NCI-H146 (cell line): ENCODE results near the gene RNF32.

Experiments used
- DNase-seq: peaks from one replicate; lab custom pipeline; 2025; lab: John Stamatoyannopoulos, UW

RNF32 gene

DNA sequence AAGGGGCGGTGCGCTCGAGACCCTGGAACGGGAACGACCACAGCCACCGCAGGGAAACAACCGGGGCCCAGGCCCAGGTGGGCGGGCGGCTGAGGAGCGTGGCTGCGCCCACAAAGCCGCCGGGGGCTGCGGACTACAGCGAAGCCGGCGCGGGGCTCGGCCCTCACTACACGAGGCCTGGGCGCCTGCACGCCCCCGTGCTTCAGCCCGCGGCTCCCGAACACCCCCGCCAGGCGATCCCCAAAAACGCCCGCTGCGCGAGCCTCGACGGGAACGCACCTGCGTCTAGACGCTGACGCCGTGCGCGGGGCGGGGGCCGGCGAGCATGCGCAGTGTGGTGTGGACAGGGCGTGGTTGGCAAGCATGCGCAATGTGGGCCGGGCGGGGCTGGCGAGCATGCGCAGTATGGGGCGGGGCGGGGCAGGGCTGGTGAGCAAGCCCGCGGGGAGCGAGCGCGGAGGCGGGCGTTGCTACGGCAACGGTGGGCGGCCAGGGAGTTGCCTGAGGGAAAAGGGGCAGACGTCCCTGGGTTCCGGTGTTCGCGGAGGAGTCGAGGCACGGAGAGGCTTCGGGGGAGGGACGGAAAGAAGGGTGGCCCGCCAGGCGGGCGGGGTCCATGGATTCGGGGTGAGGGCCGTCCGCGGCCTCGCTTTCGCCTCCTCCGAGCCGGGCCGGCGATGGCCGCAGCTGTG lies at the start of gene RNF32:
Gene RNF32 (plus strand): TSS at position 518 of the 692 bp plus-strand sequence. CDS start 3,104 bp downstream, outside the sequence.
- peak; percentile 92 for DNase-seq

DNA sequence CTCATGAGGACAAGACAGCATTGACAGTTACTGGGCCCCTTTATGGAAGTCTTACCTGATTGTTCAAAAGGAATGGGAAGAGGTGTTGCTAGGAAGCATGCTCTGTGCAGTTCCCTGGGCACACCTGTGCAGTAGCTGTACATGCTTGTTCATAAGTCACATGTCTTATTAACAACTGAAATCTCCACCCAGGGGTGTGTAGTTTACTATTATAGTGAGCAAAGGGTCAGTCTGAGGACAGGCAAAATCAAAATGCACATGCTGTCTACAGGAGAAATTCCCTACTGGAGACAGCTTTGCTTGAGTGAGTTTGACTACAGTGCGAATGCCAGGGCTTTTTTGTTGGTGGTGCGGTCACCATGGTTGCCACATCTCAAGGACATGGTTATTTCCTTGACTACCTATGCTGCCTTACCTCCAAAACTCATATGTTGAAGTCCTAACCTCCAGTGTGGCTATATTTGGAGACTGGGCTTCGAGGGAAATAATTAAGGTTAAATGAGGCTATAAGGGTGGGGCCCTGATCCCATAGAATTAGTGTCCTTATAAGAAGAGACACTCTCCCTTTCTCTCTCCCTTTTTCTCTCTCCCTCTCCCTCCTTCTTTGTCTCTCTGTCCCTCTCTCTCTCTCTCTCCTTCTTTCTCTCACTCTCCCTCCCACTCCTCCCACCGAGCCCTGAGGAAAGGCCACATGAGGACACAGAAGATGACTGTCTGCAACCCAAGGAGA lies 48.3 kb upstream of the RNF32 start:
- no peak for DNase-seq

DNA sequence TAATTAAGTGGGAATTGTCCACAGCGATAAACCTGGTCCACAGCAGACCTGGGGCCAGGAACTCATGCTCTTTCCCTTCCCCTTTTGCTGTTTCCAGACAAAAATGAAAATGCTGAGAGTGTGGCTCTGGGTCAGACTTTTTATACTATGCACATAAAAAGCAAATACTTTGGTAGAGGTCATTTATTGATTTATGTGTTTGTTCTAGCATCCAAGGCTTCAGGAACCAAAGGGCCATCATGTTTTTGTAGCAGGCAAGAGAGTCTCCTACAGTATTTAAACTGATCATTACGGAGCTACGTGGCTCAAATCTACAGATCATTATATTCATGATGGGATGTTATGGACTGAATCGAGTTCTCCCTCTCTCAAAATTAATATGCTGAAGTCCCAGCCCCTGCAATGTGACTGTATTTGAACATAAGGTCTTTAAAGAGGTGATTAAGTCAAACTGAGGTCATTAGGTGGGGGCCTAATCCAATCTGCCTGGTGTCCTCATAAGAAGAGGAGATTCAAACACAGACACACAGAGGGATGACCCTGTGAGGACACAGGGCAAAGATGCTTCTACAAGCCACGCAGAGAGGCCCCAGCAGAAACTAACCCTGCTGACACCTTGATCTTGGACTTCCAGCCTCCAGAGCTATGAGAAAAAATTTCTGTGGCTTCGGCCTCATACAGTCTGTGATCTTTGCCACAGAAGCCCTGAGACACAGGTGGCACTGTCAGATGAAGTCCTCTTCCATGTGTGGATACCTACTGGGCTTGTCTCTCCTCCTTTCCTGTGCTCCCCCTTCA lies 46.1 kb upstream of the RNF32 start:
- no peak for DNase-seq

DNA sequence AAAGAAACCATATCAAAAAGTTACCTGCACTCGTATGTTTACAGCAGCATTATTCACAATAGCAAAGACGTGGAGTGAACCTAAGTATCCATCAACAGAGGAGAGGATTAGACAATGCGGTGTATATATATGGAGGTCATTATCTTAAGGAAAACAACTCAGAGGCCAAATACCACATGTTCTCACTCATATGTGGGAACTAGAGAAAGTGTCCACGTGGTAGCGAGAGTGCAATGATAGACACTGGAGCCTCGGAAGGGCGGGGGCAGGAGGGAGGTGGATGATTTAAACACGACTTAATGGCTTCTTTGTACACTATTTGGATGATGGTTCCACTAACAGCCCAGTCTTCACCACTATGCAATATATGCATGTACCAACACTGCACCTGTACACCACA lies 40.1 kb upstream of the RNF32 start:
- DNase-seq = no peak

DNA sequence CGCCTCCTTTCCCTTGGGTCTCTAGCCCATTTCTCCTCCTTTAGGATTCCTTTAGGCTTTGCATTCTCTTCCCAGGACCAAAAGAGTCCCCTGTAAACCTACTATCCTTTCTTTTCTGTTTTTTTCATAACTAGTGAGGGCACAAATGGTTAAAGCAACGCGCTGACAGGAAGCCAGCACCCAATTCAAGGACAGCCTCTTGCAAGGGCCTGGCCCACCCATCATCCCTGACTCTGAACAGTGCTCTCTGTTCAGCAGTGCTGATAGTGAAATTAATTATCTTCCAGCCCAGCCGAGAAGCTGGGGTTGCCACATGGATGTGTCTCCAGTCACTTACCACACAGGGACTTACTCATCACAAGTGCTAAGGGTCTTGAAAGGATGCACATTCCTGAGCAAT lies 38.3 kb upstream of the RNF32 start:
- DNase-seq = no peak

DNA sequence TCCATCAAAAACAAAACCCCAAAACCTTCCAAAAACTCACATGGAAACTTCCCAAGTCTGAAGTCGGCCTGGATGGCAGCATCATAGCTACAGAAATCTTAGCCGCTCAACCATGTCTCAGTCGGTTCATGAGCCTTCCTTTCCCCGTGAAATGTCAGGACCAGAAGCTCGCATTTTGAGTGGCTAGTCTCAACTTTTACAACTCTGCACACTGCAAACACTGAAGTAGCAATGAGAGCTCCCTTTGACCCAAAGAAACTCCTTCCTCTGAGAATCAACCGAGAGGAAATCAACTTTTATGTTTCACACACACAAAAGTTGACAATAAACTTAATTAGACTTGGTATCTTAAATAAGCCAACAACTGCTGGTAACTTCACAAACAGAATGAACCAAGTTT lies 37.6 kb upstream of the RNF32 start:
- no peak for DNase-seq

DNA sequence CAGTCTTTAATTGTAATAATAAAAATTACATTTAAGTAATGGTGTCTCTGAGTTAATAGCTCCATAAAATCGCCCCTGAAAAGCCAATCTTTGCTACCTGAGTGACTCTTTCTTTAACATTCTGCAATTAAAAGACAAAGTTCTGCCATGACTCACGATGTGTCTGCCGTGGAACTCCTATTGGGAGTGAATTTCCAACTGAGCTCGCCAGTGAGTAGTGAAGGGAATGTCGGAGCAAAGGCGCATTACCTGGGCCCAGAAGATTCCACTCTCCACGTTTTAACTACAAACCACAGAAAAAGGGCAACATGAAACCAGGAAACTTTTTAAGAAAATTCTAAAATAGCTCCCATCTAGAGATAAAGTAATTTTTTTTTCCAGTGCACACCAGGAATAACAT lies 36.9 kb upstream of the RNF32 start:
- DNase-seq = no peak

DNA sequence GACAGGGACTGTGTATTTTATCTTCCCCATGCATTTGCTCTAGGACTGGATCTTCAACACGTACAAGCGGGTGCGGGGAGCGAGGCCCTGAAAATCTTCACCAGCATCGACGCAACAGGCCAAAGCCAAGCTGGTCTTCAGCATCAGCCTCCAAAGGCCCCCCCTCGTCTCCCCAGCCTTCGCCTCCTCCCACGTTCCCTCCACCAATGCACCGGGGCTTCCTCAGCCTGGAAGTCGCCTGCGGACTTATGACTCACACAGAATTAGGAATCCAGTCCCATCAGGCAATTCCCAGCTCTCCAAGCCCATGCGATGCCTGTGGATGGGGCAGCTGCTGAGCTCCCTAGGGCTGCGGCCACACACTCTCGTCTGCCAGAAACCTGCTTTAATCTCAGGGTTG lies 36.3 kb upstream of the RNF32 start:
- DNase-seq = no peak

DNA sequence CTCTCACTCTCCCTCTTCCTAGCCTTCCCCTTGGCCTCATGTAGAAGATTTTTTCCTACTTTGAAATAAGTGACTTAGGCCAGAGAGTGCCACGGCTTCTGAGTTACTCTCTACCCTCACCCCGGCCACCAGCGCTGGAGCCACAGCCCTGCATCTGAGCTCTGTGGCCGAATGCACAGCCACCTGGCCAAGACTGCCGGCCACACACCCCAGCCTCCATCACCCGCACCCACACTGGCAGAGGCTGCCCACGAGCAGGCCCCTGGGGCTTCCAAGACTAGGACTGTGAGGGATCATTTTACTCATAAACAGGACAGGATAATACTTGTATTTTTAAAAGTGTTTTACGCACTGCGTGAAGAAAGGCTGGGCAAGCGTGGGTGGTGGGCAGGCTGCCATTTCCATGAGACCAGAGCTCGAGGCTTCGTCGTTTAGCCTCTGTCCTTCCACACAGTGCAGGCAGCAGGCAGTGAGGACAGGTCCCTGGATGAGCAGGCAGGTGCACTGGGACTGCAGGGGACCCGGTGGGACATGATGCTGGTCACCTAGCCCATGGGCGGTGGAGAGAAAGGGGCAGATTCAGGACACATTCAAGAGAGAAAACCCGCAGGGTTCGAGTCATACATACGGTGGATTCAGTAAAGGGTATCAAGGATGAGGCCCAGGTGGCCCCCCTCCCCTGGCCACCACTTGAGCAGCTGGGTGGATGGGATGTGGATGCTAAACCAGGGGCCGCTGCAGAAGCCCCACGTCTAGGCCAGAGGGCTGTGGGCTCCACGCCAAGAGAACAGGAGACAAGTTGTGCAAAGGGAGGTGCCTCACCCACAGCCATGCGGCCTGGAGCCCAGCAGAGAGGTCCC lies 35.5 kb upstream of the RNF32 start:
- no peak for DNase-seq

DNA sequence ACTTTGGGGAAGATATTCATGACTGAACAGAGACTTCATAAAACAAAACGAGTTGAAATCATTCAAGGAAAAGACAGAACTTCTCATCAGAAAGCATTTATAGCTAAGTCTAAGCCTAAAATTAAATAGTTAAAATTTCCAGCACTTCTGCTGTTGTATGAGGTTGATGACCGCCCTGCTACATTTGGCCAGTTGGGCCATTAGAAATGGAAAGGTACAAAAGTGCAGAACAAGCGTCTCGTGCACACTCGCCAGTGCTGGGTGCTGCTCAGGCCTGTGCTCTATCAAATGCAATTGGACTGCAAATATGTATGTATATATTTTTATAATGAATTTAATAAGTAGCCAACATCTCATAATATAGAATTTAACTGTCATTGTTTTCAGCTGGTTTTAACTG lies 34.4 kb upstream of the RNF32 start:
- no peak for DNase-seq

DNA sequence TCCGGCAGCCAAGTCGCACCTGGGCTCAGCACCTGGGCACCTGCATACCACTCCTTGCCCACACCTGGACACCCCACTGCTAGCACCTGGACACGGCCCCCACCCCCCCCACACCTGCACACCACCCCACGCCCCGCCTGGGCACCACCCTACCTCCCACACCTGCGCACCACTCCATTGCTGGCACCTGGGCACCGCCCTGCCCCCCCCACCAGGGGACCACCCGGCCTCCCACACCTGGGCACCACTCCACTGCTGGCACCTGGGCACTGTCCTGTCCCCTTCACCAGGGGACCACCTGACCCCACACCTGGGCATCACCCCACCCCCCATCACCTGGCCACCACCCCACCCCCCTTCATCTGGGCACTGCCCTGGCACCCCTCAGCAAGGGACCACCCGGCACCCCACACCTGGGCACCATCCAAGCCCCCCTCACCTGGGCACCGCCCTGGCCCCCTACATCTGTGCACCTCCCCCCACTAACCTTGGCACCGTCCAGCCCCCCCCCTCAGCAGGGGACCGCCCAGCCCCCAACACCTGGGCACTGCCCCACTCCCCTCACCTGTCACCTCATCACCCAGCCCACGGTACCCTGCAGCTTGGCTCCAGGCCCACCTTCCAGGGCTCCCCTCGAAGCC lies 33.8 kb upstream of the RNF32 start:
- no peak for DNase-seq

DNA sequence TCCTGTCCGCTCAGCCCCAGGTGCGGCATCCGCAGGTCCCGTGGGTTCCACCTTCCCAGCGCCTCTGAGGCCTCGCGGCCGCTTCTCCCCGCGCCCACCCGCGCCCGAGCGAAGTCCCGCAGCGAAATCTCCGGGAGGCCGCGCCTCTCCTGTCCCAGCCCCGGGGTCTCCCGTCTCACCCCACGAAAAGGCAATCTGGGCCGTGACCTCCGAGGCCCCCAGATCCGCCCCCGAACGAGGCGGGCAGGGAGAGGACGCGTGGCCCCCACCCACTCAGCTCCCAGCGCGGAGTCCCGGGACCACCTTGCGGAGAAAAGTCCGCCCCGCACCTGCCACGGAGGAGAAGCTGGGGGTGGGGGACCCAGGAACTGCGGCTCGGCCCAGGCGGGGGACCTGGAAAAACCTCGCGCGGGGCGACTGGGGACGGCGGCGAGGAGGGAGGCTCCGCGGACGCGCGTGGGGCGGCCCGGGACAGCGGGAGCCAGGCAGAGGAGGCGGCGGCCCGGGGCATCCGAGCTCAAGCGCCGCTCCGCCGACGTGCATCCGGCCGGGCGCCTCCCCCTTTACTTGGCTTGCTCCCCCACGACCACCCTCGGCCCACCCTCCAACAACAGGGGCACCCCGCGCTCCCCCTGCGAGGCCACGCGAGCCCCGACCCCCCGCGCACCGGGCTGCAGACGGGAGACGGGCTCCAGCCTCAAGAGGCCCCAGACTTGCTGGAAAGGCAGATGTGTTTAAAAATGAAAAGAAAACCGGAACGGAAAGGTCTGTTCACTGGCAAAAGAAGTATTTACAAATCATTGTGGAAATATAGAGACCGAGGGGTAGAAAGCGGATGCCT lies 33.0 kb upstream of the RNF32 start:
- no peak for DNase-seq

DNA sequence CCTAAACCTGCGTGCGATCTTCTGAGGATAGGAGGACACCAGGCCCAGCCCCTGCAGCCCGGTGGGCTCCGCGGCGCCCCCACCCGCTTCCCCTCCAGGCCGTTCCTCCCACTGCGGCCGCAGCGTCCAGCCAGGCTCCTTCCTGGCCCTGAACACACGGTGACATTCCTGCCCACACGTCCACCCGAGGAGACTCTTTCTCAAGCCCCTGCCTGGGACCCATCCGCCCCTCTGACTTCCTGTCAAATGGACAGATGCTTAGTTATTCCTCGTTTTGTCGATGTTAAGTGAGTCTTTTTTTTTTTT lies 32.4 kb upstream of the RNF32 start:
- no peak for DNase-seq

DNA sequence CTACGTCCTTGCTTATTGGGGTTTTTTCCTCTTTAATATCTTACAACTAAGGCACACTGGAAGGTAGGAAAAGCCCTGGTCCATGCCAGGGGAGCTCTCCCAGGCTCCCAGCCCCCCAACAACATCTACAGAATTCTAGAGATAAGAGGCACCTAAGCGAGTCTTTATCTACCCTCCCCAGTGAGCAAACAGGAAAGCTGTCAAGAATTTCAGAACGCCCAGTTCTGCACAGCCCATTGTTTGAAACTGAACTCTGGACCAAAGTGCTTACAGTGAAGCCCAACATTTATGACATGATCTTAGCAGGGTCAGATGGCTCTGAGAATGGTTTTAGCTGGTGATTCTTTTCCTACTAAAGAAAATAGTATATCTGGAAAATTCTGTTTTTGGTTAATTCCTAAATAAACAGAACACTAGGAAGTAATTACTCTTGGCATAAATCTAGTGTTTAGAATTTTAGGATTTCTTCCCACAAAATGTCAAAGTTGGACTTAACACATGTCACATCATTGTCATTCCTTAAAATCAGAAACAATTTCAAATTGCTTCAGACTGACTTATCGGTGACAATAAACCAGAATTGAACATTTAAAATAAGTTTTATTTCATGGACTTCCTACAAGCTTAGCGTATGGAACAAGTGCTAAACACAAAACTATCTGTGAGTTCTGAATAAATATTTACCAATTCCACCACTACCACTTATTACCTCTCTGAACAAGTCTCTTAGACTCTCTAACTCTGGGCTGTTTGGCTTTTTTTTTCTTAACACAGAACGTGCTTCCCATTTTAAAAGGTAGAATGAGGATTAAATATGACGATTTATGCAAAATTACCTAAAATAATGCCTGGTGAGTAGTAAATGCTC lies 31.3 kb upstream of the RNF32 start:
- DNase-seq = no peak

DNA sequence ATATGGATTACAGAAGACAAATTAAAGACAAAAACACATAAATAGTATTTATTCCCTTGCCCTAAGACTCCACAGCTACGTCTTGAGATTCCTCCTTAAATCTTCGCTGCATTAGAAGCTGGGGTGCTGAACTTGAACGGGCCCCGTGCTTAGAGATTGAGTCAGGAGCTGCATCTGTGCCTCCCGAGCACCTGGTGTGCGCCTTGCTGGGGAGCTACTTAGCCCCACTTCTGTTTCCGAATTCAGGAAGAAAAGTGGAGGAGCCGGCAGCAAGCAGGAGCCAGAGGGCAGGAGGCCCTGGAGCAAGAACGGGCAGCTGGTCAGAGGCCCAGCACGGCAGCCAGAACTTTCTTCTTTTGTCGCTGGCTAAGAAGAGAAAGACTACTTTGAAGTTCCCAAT lies 30.4 kb upstream of the RNF32 start:
- no peak for DNase-seq

DNA sequence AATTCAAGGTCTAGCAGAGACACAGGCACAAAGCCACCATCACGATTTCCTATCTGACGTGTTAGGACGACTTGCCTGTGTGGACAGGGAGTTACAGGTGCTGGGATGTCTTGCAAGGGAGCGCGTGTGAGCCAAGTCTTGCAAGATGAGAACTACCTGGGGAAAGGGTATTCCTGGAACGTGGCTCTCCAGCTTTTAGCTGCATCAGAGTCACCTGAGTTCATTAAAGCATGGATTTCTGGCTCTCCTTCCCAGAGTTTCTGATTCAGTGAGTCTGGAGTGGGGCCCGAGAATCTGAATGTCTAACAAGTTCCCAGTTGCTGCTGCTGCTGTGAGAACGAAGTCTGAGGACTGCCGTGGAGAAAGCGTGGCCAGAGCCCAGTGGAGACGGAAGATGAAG lies 30.0 kb upstream of the RNF32 start:
- no peak for DNase-seq

DNA sequence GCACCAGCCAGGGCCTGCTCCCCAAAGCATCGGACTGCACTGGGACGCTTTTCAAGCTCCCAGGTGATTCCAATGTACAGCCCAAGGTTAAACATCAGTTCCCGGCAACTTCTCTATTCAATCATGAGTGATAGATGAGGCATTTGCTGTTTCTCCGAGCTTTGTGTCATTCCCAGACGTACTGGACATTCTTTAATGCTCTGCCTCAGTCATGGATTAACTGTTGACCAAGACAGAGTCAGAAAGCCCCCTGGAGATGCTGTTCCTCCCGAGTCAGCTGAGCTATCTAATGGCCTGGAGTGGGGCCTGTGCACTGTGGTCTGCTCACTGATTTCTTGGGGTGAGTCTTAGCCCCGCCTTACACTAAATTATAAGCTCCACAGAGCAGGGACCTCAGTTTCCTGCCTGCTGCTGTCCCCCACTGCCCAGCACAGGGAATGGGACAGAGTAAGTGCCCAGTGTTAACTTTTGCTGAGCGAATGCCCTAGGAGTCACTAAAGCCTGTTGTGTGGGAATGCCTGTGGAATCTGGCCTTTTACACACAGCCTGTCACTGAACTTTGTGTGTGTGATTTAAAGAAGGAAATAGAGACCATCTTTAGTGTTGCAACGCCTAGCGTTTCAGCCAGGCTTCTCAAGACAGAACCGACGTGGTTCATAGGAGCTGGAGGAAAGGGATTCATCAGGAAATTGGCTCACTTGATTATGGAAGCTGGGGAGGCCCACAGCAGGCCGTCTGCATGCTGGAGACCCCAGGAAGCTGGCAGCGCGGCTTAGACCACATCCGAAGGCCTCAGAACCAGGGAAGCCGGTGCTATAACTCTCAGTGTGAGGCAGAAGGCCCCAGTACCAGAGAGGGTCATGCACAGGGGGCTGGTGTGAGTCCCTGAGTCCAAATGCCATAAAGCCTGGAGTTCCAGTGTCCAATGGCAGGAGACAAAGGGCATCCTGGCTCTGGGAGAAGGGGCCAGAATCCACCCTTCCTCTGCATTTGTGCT lies 29.3 kb upstream of the RNF32 start:
- no peak for DNase-seq

DNA sequence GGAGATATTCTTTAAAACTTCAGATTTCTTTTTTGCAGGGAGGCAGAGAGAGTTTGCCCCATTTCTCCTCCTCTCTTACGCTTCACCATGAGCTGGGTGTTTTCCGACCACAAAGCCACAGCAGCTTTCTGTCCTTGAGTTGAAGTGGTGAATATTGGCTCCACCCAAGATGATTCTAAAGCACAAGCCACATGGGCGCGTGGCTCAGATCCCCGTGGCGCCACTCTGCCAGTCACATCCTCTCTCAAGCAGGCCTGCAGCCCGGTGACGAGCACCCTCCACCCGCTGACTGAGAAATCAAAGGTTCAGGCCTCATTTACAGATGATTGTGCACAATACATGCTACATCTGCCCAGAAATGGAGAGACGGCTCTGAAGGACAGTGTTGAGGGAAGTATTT lies 27.6 kb upstream of the RNF32 start:
- no peak for DNase-seq
